GM12878 (cell line): ENCODE data around the gene SMG9. TPM values are rescaled to one million over a fixed set of nuclear protein-coding genes. Genes with fewer than 3 reads are reported as not detected.

Source experiments
- ATAC-seq: fragments of 200-7000 bp; cut with Tn5 transposase; 3 replicates; pipeline ENCODE4 v1.9.1; 2020; ENCODE audit warnings: mild to moderate bottlenecking, moderate library complexity
- BruUV-seq: library from RNA; stranded (reverse); fragments of 400-500 nt; replicated peaks from 2 replicates; lab custom pipeline; 2021; lab: Mats Ljungman, UMichigan
- CTCF ChIA-PET: fragments of 300-600 bp; sonication (Branson Sonifier 250); formaldehyde crosslinking; extraction: SDS; loops from one replicate; lab custom pipeline; 2021; ENCODE audit warnings: inconsistent platforms; lab: Yijun Ruan, JAX
- POLR2A ChIA-PET: fragments of 350-600 bp; formaldehyde crosslinking; extraction: SDS; loops from one replicate; lab custom pipeline; 2021; ENCODE audit warnings: inconsistent platforms; lab: Charles Lee
- RAD21 ChIA-PET: fragments of 300-600 bp; sonication (Branson Sonifier 250); formaldehyde crosslinking; loops from one replicate; lab custom pipeline; 2023; ENCODE audit warnings: antibody characterized with exemption; ENCODE audit not compliant: unreplicated experiment; lab: Charles Lee
- SMC1A ChIA-PET: fragments of 300-600 bp; sonication (Branson Sonifier 250); formaldehyde crosslinking; loops from one replicate; lab custom pipeline; 2023; ENCODE audit not compliant: unreplicated experiment, uncharacterized antibody; lab: Charles Lee
- DNase-seq: peaks from one replicate; pipeline ENCODE4 v3.0.0-alpha.2; 2011; ENCODE audit warnings: low read depth, low spot score
- FAIRE-seq: peaks from 3 replicates; lab custom pipeline; 2011; peaks lifted over from hg19 to GRCh38; lab: Jason Lieb, UNC
- H2AFZ ChIP-seq: 2 replicates; pipeline ENCODE4 v1.6.0; 2011; ENCODE audit warnings: low read depth, low read length, control low read depth; ENCODE audit not compliant: control insufficient read depth
- H3K27ac ChIP-seq: 2 replicates; pipeline ENCODE4 v1.5.1; 2011; ENCODE audit warnings: control low read depth; ENCODE audit not compliant: control insufficient read depth, insufficient read depth
- H3K27me3 ChIP-seq, 2 experiments: replicated peaks in 1 of 2; 2 replicates each; pipeline versions ENCODE4 v1.6.0 to v1.6.1; 2011; ENCODE audit warnings: low read length in 1 of 2; ENCODE audit not compliant: control insufficient read depth in 2 of 2, insufficient read depth in 2 of 2
- H3K36me3 ChIP-seq, 2 experiments: 2 replicates each; pipeline ENCODE4 v1.5.1; 2011; ENCODE audit warnings: low read length in 1 of 2; ENCODE audit not compliant: control insufficient read depth in 2 of 2, insufficient read depth in 2 of 2
- H3K4me1 ChIP-seq: 2 replicates; pipeline ENCODE4 v1.6.1; 2011; ENCODE audit warnings: mild to moderate bottlenecking, low read length, moderate library complexity, mixed read lengths; ENCODE audit not compliant: control insufficient read depth, insufficient read depth
- H3K4me2 ChIP-seq: 2 replicates; pipeline ENCODE4 v1.6.0; 2011; ENCODE audit warnings: control low read depth; ENCODE audit not compliant: control insufficient read depth, insufficient read depth
- H3K4me3 ChIP-seq: fragments of 200-600 bp; sonication (generic); 2 replicates; pipeline ENCODE4 v1.5.1; 2016
- H3K79me2 ChIP-seq: 2 replicates; pipeline ENCODE4 v1.6.0; 2011; ENCODE audit warnings: low read length; ENCODE audit not compliant: control insufficient read depth, insufficient read depth
- H3K9ac ChIP-seq: 2 replicates; pipeline ENCODE4 v1.8.0; 2011; ENCODE audit warnings: low read length, control low read depth, mixed read lengths; ENCODE audit not compliant: control insufficient read depth, insufficient read depth
- H3K9me3 ChIP-seq: replicated peaks from 3 replicates; pipeline ENCODE4 v1.5.1; 2011; ENCODE audit warnings: mild to moderate bottlenecking, low read length; ENCODE audit not compliant: control insufficient read depth, insufficient read depth
- H4K20me1 ChIP-seq: 2 replicates; pipeline ENCODE4 v1.6.0; 2011; ENCODE audit not compliant: control insufficient read depth, insufficient read depth
- CREB1 ChIP-seq: IDR thresholded peaks from 2 replicates; pipeline ENCODE4 v1.6.1; 2012; ENCODE audit warnings: low read depth, mild to moderate bottlenecking, inconsistent platforms
- ETV6 ChIP-seq, 2 experiments: fragments of 450-650 bp in 1 of 2; IDR thresholded peaks in 1 of 2; conservative IDR thresholded peaks in 1 of 2; 2 replicates each; pipeline ENCODE4 v1.6.1; 2014; ENCODE audit warnings: antibody characterized with exemption in 1 of 2, borderline replicate concordance in 1 of 2, low read depth in 1 of 2, mild to moderate bottlenecking in 1 of 2, moderate library complexity in 1 of 2
- POLR2AphosphoS2 ChIP-seq: IDR thresholded peaks from 2 replicates; pipeline ENCODE4 v1.6.1; 2011; ENCODE audit warnings: low read depth, mild to moderate bottlenecking, low read length, improper control_type of control experiment, moderate library complexity
- WGBS: methylation state at CpG from one replicate; pipeline ENCODE4 v1.1.6; 2016; ENCODE audit warnings: low lambda C conversion rate; ENCODE audit not compliant: insufficient replicate concordance, insufficient coverage; ENCODE audit errors: missing lambda C conversion rate; 5-methylcytosine and 5-hydroxymethylcytosine counted together
- in situ Hi-C: fragments of 300-500 bp; cut with MboI; formaldehyde crosslinking; loops from 9 replicates; pipeline ENCODE4 v1.14.3; 2018; ENCODE audit warnings: mixed read lengths
- intact Hi-C: fragments of 100-400 bp; cut with micrococcal nuclease; formaldehyde crosslinking; loops from one replicate; pipeline ENCODE4 v1.14.2; 2022; ENCODE audit not compliant: unreplicated experiment
- polyA plus RNA-seq, 11 experiments: library from polyadenylated mRNA; depleted of rRNA in 4 of 11; unstranded in 6 of 11; stranded (reverse) in 5 of 11; fragments of >200 nt; fragmentation: Nextera tagmentation in 4 of 11; fragmentation: Illumina TruSeq in 1 of 11; extraction: Ambion mirVana in 4 of 11; extraction: Trizol in 1 of 11; gene quantifications; 1 replicate in 1 of 11; 2 replicates in 10 of 11; pipeline versions ENCODE4 v1.2.1 to v1.2.3, GENCODE V29; 2011 to 2016; ENCODE audit warnings: inconsistent platforms in 2 of 11, missing spikeins in 2 of 11, low read depth in 1 of 11
- total RNA-seq, 4 experiments: library from RNA; depleted of rRNA in 3 of 4; stranded (reverse); fragments of >200 nt in 3 of 4; fragmentation: Illumina TruSeq in 1 of 4; extraction: Trizol in 1 of 4; gene quantifications; 2 replicates each; pipeline versions ENCODE4 v1.2.1 to v1.2.3, GENCODE V29; 2013 to 2021

The SMG9 gene
- total and polyA plus RNA-seq, 10 of the 15 experiments (the other 5 are each of a cell fraction or from before 2014, with no cell fraction given) = 0.69 to 52.2 (median 28.1) TPM

GRCh38 chr19:43738780-43739211, 16.0 kb downstream of the SMG9 start:
- intact Hi-C loops = no loop called here
- POLR2A ChIA-PET = no interaction called here

GRCh38 chr19:43735957-43736356, 18.8 kb downstream of the SMG9 start:
- Histone ChIP-seq H3K9ac (no peak overlapping the region), H3K4me3 (no peak overlapping the region), H3K4me1 (no peaks in the 10 kb centered on the region), H2AFZ (no peak overlapping the region), H3K36me3 (peaks cover 25 to 55% of the 10 kb centered on the region in 2 experiments), H4K20me1 (no peaks in the 10 kb centered on the region), H3K79me2 (no peaks in the 10 kb centered on the region), H3K27me3 (no peaks in the 10 kb centered on the region), H3K4me2 (no peak overlapping the region), H3K9me3 (no peaks in the 10 kb centered on the region), H3K27ac (no peak overlapping the region)
- no peak for FAIRE-seq
- TSS peak; percentile 42 for BruUV-seq
- in situ Hi-C loops = no loop called here
- DNase-seq = no peak
- ChIA-PET CTCF (interaction anchor here (0.6 to 3.2 kb wide), 7 partner anchors 10 to 289 kb away, joined by 3 to 15 read pairs (median 3); no protein-coding TSS in a partner anchor), RAD21 (interaction anchor here (2.4 kb wide), 1 partner anchor 68 kb away, joined by 9 read pairs; no protein-coding TSS in a partner anchor), SMC1A (interaction anchor here (0.7 to 2.1 kb wide), 6 partner anchors 9 to 73 kb away, joined by 3 to 9 read pairs (median 4); no protein-coding TSS in a partner anchor), POLR2A (interaction anchor here (1.0 kb wide), 2 partner anchors 9 to 40 kb away, joined by 3 to 5 read pairs; no protein-coding TSS in a partner anchor)
- TF ChIP-seq ETV6 (conservative IDR thresholded peaks at IDR 0.05 in 1 of 2, IDR thresholded peaks at IDR 0.05 in 1 of 2; ENCODE audit: borderline replicate concordance in 1 of 2, low read depth in 1 of 2) = no peak
- no peak for TF ChIP-seq POLR2AphosphoS2
- ATAC-seq = no peak
- intact Hi-C loops = no loop called here

More at GRCh38 chr19:43738780-43739211, 16.0 kb downstream of the SMG9 start:
- Histone ChIP-seq H3K4me3 (no peak overlapping the region), H2AFZ (no peak overlapping the region), H3K27me3 (no peaks in the 10 kb centered on the region), H3K4me2 (no peak overlapping the region), H3K4me1 (no peaks in the 10 kb centered on the region), H3K79me2 (no peaks in the 10 kb centered on the region), H3K9me3 (no peaks in the 10 kb centered on the region), H4K20me1 (no peaks in the 10 kb centered on the region), H3K27ac (no peak overlapping the region), H3K36me3 (peaks cover 19 to 52% of the 10 kb centered on the region in 2 experiments), H3K9ac (no peak overlapping the region)
- no peak for DNase-seq
- no peak for FAIRE-seq
- WGBS = 69% methylated on average over 5 of the region's 5 CpGs
- ATAC-seq = no peak
- ChIA-PET CTCF (interaction anchor here (1.8 kb wide), 1 partner anchor 71 kb away, joined by 5 read pairs; no protein-coding TSS in a partner anchor), RAD21 (interaction anchor here (1.2 kb wide), 1 partner anchor 70 kb away, joined by 3 read pairs; no protein-coding TSS in a partner anchor), SMC1A (no interaction called here)
- BruUV-seq = no TSS peak
- in situ Hi-C loops = no loop called here
- TF ChIP-seq CREB1 = no peak
